Stimulated activated CD4-positive, alpha-beta T cell treated with anti-CD3 and anti-CD28 coated beads, Interleukin-2, amount 100 ng/mL, for 4 hours (primary cell): ENCODE data around the gene KRTAP5-7.
"Not testable (repeated sequence)": the region's sequence is repeated elsewhere in the genome, so short reads cannot be mapped to it uniquely, and the experiment has no call there.

Experiments used
- DNase-seq: peaks from one replicate; pipeline ENCODE4 v3.0.0-alpha.2; 2020; ENCODE audit warnings: low read depth

KRTAP5-7 gene

GRCh38 chr11:71526796-71527575 is at the start of gene KRTAP5-7:
KRTAP5-7 (plus strand) TSS chr11:71527267; CDS start chr11:71527301, 34 bp downstream.
- not testable (repeated sequence) for DNase-seq

DNA sequence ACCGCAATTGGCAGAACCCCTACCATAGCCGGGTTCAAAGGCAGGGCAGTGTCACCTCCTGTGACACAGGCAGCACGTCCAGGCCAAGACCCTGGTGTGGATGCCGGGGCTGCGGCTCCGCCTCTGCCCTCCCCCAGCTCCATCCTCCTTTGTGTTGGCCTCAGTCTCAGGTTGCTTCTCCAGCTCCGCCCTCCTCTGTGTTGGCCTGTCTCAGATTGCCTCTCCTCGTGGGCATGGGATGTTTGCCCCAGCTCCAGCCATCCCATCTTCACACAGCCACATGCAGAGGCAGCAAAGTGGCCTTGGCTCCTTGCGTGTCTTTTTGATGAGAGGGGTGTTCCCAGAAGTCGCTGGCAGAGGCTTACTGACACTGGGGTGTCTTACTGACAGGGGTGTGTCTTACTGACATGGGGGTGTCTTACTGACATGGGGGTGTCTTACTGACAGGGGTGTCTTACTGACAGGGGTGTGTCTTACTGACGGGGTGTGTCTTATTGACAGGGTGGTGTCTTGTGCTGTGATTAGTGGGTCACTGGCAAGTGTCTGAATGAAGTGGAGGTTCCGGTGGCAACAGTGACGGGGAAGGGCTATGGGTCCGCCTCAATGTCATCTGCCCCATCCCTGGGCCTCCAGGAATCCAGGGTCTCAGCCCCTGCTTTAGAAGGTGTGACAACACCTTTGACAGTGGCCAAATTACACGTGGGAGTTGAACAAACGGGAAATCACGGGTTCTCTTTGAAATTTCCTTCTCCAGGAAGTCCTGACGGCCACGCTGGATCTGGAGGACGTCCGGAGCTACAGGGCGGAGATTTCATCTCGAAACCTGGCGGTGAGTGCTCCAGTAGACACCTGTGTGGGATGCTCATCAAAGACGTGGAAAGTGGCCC is 49.2 kb upstream of the KRTAP5-7 start:
- no peak for DNase-seq

GRCh38 chr11:71478528-71478840 is 48.6 kb upstream of the KRTAP5-7 start:
- no peak for DNase-seq

DNA sequence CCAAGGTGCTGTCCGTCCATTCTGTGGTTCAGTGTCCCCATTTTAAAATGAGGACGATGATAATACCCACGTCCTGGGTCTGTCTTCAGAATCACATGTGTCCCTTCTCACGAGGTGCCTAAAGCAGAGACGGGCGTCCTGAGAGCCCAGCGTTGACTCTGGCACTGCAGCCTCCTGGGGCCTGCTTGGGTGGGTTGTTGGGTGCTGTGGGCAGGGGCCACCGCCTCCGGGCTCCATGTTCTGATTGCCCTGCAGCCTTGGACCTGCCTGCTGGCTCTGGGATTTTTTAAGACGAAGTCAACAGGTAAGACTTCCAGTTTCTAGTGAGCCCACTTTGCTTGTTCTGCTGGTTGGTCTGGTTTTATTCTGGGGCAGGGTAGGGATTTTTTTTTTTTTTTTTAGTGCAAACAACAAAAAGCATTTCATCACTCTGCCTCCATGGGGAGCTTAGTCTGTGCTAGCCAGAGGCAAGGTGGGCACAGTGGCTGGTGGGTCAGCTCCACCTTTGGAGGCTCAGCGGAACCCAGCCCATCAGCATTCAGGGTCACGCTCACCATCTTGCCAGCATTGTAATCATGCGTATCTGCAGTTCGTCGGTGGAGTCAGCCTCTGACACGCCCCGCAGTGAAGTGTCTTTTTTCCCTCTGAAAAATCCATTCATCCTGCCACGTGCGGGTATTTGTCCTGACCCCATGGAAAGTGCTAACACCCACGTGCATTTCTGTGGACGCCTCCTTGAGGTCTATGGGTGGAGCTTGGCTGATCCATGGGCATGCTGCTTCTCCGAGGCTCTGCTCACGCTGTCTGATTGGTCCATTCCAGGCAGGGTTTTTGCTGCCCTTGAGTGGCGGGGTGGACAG is 45.7 kb upstream of the KRTAP5-7 start:
- no peak for DNase-seq

GRCh38 chr11:71482216-71482615 is 44.9 kb upstream of the KRTAP5-7 start:
- DNase-seq = no peak

- DNase-seq = no peak
These were observed 44.2 kb upstream of the KRTAP5-7 start for GRCh38 chr11:71482746-71483364.

DNA sequence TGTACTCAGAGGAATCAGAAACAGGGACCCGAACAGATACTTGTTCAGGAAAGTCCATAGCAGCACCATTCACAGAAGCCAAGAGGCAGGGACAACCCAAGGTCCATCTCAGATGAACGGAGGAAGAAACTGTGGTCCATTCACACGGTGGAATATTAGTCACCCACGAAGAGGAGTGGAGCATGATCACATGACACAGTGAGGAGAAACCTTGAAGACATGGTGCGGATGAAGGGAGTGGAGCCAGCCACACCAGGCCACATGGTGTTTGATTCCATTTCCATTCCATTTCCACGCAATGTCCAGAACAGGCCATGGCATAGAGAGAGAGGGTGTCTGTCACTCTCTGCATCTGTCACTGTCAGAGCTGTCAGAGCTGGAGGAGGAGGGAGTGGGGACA is 43.4 kb upstream of the KRTAP5-7 start:
- no peak for DNase-seq

DNA sequence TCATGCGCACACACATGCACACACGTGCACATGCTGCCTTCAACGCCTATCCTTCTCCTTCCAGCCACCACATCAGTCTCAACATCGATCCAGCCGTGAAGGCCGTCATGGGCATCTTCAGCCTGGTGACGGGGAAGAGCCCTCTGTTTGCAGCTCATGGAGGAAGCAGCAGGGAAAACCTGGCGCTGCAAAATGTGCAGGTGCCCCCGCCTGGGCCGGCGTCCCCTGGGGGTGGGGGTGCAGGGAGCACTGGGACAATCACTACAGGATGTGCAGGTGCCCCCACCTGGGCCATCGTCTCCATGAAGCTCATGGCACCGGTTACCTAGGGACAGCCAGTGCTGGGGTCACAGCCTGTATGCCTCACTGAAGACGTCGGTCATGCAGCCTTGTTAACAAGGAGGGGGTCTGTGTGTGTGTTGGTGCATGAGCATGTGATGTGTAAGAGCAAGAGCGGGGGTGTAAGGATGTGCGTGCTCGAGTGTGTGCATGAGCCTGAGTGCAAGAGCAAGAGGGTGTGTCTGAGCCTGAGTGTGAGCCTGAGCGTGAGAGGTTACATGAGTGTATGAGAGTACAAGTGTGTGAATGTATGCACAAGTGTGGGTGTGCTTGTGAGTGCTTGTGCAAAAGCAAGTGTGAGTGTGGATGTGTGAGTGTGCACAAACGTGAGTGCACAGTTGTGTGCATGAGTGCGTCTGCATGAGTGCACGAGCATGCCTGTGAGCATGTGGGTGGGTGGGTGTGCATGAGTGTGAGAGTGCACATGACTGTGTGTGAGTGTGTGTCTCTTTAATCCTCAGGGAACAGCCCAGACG is 42.6 kb upstream of the KRTAP5-7 start:
- DNase-seq = no peak

DNA sequence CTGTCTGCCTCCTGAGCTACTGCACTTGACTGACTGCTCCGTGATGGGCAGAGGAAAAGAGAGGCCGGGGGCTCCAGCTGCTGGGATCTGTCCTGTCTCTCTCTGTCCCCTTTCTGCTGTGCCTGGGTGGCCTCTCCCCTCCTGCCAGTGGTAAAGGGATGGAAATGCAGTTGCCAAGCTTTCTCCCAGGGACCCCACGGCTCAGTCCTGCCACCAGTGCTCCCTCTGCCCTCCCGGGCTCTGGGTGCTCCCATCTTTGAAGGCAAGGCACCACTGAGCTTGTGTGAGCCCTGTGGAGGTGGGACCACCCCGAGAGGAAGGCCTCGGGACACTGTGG is 42.0 kb upstream of the KRTAP5-7 start:
- no peak for DNase-seq

GRCh38 chr11:71485466-71485865 is 41.6 kb upstream of the KRTAP5-7 start:
- DNase-seq = no peak

DNA sequence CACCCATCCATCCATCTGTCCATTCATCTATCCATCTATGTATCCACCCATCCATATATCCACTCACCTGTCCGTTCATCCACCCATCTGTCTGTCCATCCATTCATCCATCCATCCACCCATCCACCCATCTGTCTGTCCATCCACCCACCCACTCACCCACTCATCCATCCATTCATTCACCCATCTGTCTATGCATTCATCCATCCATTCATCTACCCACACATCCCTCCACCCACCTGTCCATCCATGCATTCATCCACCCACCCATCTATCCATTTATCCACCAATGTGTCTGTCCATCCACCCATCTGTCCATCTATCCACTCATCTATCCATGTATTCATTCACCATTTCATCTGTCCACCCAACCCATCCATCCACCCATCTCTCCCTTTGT is 40.7 kb upstream of the KRTAP5-7 start:
- no peak for DNase-seq

DNA sequence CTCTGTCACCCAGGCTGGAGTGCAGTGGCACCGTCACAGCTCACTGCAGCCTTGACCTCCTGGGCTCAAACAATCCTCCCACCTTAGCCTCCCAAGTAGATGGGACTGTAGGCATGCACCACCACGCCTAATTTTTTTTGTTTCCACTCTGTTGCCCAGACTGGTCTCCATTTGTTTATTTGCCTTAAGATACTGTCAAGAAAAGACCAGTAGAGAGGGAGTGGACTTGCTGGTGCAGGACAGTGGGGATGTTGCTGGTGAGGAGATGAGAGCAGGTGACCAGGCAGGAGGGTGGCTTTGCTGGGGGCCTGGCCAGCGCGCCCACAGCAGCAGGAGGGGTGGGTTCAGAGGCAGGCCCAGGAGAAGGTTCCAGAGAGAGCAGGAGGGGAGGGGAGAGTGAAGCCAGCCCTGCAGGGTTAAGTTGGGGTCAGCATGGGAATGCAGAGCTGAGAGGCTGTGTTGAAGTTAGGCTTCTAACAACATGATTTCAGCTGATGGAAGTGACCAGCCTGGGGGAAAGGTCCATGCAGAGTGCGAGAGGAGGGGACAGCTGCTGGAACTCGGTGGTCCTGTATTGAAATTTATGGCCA is 38.3 kb upstream of the KRTAP5-7 start:
- no peak for DNase-seq

GRCh38 chr11:71489311-71490043 is 37.6 kb upstream of the KRTAP5-7 start:
- no peak for DNase-seq

DNA sequence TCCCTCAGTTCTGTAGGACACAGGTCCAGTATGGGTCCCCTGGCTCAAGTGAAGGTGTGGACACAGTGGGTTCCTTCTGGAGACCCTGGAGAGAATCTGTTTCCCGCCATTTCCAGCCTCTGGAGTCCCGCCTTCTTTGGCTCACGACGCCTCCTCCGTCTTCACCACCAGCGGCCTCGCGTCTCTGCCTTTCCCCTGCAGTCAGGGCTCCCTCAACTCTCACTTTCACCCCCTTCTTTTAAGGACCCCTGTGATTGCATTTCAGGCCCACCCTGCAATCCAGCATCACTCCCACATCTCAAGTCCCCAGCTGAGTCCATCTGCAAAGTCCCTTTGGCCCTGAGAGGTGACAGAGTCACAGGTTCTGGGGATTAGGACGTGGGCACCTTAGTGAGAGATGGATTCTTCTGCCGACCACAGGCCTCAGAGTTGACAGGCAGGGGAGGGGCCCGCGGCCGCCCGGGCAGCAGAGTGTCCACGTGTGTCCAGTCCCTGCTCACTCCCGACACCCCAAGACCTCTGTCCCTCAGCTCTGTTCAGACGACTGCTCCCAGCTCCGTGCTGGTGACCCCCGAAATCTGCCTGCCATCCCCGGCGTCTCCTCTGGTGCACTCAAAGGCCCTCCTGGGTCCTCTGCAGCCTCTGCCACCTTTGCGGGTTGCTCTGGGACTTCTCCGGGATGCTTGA is 36.9 kb upstream of the KRTAP5-7 start:
- no peak for DNase-seq

DNA sequence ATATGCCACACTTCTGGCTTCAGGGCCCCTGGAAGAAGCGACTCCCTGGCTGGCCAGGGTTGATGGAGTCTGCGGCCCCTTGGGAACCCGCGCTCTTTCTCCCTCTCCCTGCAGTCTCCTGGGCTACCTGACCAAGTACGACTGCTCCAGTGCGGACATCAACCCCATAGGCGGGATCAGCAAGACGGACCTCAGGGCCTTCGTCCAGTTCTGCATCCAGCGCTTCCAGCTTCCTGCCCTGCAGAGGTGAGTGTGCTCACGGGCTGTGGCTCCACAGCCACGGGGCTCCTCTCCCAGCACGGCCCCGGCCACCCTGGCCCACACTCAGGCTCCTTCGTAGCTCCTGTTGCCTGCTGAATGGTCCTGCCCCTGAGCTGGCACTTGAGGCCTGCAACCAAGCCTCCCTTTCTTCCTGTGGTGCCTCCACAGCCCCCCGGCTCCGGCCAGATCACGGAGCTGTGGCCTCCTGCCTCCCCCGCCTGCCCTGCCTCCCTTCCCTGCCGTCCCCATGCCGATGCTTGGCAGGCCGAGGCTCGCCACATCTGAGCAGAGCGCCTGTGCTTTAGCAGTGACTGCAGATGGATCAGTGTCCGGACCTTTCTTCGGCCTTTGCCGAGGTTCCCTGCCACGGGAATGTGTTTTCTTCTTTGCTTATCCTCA is 36.2 kb upstream of the KRTAP5-7 start:
- DNase-seq = no peak

GRCh38 chr11:71491531-71491930 is 35.5 kb upstream of the KRTAP5-7 start:
- DNase-seq = no peak

DNA sequence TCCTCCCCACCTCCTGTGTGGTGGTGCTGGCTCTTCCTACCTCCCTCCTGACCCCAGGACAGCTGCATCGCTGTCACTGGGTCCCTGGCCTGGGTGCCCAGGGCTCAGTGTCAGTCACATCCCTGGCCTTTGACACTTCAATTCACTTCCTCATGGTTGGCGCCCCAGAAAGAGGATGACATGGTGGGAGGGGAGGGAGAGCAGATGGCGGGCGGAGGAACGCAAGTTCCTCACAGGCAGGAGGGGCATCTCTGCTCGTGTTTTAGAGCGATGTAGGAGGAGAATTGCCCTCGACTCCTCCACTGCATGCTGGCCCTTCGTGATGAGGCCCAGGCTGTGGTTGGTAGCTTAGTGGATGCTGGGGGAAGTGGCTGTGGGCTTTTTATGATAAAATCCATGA is 35.1 kb upstream of the KRTAP5-7 start:
- no peak for DNase-seq

DNA sequence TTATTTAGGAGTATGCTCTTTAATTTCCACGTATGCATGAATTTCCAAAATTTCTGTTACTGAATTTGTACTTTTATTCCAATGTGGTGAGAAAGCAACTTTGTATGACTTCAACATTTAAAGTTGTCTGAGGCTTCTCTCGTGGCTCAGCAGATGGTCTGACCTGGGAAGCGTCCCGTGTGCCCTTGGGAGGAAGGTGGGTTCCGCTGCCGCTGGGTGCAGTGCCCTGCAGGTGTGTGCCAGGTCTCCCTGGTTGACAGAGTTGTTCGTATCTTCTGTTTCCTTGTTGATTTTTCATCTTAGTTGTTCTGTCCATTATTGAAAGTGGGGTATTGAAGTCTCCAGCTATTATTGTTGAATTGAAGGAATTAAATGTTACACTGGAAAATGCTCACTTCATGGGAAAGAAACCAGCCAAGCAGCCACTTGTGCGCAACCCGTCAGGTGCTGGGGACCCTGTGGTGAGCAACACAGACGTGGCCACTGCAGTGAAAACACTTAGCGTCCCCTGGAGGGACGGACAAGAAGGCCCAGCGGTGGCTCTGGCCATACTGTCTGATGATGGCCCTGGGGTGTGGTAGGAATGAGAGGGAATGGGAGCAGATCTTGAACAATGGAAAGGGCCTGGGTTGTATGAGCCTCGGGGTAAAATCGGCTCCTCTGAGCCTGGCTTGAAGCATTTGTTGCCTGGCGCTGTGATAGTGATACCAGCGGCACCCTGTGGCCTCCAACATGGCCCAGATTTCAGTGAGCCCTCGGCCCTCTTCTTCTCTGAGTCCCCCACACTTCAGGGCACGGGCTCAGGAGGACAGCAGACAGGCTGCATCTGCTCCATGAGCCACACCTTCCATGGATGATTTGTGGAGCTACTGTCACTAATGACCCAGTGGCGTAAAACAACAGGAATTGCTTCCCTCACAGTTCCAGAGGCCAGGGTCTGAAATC is 31.5 kb upstream of the KRTAP5-7 start:
- DNase-seq = no peak
